HG03064 (cell line): Measurements from ENCODE around the gene CHST12.

Source experiments
- ATAC-seq: cut with Tn5 transposase; IDR thresholded peaks from one replicate; pipeline ENCODE4 v1.9.1; 2021; ENCODE audit warnings: low read depth; ENCODE audit not compliant: unreplicated experiment

Gene CHST12

DNA sequence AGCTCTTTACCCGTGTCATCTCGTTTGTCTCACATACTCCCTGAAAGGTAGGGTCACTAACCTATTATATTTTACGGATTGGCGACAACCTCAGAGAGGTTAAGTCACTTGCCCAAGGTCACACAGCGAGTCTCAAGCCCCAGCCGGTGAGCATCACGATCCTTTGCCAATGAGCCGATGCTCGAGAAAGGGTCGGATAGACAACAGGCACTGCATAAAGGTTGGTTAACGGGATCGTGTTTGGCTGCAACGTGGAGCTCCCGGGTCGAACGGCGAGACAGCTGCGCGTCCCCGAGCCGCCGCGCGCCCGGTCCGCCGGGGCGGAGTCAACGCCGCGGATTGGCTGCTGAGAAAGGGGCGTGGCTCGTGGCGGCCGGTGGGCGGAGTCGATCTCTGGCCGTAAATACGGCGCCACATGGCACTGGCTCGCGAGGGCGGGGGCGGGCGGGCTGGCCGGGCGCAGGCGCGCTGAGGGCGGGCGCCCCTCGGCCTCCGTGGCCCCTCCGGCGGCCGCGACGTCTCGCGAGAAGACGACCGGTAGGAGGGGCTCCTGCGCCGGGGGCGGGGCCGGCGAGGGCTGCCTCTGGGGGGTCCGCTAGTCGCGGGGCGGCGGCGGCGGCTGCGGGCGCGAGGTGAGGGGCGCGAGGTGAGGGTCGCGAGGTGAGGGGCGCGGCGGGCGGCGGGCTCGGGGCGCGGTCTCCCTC, at the start of gene CHST12:
TSS of gene CHST12 (plus strand) at position 598 of the 704 bp plus-strand sequence. CDS start 29,029 bp downstream, outside the sequence.
- peak; percentile 31 for ATAC-seq

DNA sequence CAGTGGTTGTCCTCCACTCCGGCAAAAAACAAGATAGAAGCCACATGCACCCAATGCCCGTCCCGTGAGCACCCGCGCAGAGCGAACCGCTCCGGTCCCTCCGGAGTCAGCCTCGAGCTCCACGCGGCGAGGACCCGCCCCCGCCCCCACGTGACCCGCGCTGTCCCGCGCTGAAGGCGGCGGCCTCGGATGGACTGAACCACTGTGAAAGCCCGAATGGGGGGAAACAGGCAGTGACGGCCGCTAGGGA, 49.5 kb upstream of the CHST12 start:
- ATAC-seq: peak; percentile 43

DNA sequence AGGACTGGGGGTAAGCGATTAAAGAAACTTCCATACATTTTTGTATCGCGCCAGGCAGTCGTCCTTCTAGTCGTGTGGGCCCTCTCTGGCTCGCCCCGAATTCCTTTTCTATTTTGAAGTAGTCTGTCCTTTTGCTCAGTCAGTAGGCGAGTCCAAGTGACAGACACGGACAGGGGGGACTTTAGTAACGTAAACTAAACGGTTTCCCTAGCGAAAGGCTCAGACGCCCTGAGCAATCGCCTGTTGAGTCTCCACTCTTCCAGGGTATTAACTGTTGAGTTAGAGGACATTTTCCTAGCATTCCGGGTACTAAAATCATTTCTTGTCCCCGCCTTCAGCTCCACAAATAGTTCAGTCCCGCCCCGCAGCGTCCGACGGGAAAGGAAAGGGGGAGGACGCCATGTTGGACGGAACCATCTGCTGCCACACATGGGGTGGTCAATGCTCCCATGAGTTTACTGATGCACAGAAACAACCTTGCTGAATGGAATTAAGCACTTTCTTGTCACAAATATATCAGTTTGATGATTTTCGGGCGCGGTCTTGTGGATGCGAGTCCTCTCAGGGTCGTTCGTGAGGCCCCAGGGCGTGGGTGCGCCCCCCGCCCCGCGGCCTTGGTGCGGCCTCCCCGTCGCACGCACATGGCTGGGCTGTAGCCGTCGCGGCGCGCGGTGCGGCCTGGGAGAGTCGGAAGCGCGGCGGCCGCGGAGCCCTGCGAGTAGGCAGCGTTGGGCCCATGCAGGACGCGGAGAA, 49.0 kb upstream of the CHST12 start, which contains the start of gene EIF3B:
TSS of gene EIF3B (plus strand) at position 642 of the 753 bp plus-strand sequence. CDS start at position 737, 95 bp downstream.
- ATAC-seq: peak; percentile 75

DNA sequence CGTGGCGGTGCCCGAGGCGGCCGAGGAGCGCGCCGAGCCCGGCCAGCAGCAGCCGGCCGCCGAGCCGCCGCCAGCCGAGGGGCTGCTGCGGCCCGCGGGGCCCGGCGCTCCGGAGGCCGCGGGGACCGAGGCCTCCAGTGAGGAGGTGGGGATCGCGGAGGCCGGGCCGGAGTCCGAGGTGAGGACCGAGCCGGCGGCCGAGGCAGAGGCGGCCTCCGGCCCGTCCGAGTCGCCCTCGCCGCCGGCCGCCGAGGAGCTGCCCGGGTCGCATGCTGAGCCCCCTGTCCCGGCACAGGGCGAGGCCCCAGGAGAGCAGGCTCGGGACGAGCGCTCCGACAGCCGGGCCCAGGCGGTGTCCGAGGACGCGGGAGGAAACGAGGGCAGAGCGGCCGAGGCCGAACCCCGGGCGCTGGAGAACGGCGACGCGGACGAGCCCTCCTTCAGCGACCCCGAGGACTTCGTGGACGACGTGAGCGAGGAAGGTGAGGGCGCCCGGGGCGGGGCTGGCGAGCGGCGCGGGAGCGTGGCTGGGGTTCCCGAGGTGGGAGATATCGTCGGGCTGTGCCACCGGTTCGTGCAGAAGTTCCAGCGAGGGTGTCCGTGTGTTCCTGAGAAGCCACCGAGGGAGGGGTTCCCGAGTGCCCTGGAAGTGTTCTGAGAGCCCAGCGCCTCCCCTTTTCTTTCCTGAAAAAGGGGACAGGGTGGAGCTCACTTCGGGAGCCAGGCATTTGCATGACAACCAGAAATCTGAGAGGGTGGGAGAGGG, 48.3 kb upstream of the CHST12 start:
- ATAC-seq: peak; percentile 13

DNA sequence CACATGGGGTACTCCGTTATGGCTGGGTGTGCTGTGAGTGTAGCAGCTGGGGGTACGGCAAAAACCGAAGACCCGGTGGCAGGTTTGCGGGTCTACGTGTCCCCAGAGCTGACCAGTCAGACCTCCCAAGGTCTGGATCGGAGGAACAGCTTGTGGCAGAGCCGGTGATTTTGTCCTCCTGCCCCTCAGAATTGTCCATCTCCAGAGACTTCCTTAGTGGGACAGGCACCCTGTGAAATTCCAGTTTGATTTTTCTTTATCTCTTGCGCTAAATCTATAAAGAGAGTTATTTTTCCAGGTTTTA, 47.8 kb upstream of the CHST12 start:
- no peak for ATAC-seq

DNA sequence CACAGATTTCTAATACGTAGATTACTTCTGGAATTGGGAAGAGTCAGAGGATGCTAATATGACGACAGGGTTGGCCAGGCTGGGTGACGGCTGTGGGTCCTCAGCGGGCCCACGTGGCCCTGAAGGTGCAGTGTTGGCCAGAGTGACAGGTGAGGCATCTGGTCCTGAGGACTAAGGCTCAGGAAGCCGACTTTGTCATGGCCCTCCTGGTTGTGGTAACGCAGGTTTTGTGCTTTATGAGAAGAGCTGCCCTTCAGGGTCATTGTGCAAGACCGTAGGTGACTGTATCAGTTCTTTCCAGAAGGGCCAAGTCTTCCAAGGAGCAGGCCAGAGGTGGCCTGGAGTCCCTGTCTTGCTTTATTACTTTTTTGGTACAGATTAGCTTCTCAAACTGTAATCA, 46.2 kb upstream of the CHST12 start:
- ATAC-seq: no peak

DNA sequence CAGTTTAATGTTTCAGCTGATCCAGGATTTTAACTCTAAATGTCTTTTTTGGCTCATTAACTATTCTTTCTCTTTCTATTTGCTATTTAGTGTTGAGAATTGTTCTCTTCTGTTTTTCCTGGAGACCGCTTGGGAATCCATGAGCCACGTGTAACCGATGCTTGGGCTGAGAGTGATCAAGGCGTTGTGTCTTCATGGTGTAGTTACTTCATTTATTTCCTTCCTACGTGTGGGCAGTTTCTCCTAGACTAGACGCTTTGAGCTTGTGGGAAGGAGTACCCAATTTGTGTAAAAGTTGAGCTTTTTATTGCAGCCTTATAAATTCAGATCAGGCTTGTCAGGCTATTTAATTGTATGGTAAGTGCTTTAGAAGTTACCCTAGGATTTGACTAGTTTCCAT, 45.8 kb upstream of the CHST12 start:
- ATAC-seq: no peak

DNA sequence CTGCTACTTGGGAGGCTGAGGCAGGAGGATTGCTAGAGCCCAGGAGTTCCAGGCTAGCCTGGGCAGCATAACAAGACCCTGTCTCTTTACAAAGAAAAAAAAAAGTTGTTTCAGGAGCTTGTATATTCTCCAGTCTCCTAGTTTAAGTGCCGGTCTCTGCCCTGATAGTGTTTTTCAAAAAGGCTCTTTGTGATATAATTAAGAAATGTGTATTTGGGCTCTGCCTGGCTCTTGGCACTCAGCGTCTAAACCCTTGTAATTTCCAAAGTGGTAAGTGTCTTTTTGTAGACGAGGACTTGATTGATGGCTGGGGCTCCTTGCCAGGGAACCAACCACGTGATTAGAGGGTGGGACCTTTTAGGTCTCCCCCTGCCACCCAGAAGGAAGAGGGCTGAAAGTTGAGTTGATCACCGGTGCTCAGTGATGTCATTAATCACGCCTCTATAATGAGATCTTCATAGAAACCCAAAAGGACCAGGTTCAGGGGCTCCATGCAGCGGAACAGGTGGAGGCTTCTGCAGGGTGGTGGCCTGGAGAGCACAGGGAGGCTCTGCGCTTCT, 44.4 kb upstream of the CHST12 start:
- ATAC-seq: no peak

DNA sequence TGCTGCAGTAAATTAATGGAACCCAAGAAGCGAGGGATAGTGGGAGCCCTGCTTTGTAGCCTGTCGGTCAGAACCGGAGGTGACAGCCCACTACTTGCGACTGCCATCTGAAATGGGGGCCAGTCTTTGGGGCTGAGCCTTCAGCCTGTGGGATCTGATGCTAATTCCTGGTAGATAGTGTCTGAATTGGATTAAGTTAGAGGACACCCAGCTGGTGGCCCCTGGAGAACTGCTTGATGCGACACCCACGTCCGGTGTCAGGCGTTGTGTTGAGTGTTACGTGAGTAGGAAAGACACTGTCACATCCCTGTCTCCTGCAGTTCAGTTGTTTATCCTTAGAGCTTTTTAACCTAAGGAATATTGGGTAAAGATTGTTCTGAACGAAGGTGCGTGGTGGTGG, 43.8 kb upstream of the CHST12 start:
- ATAC-seq: no peak

DNA sequence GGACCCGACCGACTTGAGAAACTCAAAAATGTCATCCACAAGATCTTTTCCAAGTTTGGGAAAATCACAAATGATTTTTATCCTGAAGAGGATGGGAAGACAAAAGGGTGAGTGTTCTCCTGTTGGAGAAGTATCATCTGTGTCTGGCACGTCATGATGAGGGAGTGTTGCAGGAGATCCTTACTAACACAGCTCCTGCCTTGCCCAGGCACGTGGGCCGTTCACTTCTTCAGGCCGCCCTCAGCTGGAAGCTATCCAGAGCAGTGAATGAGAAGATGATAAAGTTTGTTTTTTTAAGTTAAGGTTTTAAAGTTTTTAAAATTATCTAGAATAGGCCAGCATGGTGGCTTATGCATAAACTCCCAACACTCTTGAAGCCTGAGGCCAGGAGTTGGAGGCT, 42.6 kb upstream of the CHST12 start:
- ATAC-seq: no peak

DNA sequence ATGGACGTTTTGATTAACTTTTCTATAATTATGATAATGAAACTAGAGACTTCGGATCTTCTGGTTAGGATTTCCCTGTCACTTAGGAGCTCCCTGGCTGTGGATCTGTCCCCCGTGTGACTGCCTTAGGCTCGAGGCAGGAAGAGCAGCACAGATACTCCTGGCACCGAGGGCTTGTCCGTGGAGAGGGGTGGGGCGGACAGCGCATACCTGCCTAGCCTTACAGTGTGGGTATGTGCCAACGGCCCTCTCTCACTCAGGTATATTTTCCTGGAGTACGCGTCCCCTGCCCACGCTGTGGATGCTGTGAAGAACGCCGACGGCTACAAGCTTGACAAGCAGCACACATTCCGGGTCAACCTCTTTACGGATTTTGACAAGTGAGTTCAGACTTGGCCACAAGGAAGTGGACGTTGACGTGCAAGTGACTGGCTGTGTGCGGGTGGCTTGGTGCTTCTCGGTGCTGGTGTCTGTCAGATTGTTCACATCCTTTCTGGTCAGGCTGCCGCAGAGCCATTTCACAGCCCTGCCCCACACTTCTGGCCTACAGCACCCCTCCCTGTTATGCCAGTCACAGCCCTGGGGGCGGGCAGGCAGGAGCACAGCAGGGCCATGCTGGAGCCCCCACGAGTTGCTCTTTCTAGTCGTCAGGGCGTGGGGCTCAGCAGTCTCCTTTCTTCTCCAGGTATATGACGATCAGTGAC, 40.9 kb upstream of the CHST12 start:
- no peak for ATAC-seq

DNA sequence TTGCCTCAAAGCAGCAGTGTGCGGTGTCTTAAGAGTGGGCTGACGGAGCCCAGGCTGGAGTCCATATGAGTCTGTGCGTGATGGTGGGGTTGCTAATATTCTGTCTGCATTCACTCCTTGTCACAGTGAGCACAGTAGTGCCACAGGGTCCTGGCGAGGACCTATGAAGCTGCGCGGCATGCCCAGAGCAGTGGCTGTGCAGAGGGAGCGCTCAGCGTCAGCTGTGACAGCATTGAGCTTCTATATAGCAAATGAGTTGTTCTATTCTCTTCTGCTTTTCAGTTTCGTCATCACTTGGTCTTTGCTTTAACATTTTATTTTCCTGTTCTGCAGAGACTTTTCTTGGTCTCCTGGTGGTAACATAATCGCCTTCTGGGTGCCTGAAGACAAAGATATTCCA, 34.3 kb upstream of the CHST12 start:
- no peak for ATAC-seq

DNA sequence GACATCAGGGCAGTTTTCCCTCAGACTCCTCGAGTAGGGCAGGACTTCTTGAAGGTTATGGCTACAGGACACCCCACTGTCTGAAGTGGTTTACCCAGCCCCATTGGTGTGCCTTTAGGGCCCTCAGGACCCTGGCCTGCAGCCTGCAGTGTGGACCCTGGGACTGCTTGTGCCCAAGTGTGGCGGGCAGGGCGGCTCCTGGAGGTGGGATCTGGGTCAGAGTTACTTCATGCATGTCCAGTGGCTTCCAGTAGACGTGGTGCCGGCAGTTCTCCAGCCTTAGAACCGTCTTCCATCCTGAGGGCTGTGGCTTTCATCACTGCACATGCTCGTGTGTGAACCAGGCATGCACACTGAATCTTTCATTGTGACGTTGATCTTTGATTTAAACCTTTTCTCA, 32.1 kb upstream of the CHST12 start:
- ATAC-seq: no peak

DNA sequence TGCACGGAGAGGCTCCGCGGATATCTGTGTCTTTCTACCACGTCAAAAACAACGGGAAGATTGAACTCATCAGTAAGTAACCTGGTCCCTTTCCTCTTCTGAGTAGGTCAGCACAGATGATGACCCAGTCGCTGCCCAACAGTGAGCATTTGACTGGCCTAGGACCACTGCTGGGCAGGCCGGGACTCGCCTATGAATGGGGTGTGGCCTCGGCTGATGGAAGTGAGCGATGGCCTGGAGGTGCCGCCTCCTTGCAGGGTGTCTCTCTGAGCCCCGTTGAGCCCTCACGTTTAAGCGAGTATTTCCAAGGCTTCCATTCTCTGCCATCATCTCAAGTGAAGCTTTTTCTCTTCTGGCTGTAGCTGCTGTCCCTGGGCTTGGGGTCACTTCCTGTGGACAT, 30.7 kb upstream of the CHST12 start:
- no peak for ATAC-seq

DNA sequence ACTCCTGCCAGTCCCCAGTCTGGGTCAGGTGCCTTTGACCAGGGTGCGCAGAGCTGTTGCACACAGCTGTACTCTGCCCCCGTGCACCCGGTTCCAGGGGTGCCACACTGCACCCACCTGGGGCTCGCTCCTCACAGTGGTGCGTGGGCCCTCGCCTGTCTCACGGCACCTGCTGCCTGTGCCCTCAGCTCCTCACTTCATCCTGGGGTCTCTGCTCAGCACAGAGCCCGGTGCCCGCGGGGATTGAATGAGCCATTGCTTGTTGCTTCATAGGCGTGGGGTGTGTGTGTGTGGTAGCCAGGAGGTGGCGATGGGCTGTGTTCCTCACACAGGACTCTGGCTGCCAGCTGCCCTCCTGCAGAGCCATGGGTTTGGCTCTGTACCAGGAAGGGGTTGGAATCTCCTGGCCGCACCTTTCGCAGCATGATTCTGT, 30.3 kb upstream of the CHST12 start:
- no peak for ATAC-seq

DNA sequence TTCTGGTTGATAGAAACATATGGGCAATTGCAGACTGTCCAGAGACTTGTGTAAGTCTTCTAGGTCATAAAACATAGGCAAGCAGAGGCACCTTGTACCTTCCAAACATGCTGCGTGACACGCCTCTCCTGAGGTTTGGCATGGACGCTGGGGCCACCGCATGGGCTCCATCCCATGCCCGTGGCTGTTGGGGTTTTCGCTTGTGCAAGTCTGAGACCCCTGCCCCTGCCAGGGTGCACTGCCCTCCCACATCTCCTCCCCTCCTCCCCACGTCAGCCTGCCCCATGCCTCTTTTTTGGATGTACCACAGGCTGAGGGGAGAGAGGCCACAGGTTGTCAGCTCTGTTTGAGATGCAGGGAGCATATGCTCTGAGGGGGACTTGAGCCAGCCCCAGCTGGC, 29.8 kb upstream of the CHST12 start:
- no peak for ATAC-seq

DNA sequence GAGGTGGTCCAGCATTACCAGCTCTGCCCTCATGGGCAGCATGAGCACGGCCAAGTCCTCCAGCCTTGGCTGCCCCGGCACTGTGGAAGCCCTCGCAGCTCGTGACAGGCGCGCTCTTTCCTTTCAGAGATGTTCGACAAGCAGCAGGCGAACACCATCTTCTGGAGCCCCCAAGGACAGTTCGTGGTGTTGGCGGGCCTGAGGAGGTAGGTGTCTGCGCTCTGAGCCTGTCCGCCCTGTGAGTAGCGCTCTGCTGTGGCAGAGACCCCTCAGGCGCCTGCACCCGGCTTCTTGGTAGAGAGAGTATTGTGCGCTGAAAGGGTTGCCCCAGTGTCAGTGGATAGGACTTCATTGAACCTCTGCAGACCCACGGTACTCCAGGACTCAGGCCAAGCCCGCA, 29.0 kb upstream of the CHST12 start:
- no peak for ATAC-seq

DNA sequence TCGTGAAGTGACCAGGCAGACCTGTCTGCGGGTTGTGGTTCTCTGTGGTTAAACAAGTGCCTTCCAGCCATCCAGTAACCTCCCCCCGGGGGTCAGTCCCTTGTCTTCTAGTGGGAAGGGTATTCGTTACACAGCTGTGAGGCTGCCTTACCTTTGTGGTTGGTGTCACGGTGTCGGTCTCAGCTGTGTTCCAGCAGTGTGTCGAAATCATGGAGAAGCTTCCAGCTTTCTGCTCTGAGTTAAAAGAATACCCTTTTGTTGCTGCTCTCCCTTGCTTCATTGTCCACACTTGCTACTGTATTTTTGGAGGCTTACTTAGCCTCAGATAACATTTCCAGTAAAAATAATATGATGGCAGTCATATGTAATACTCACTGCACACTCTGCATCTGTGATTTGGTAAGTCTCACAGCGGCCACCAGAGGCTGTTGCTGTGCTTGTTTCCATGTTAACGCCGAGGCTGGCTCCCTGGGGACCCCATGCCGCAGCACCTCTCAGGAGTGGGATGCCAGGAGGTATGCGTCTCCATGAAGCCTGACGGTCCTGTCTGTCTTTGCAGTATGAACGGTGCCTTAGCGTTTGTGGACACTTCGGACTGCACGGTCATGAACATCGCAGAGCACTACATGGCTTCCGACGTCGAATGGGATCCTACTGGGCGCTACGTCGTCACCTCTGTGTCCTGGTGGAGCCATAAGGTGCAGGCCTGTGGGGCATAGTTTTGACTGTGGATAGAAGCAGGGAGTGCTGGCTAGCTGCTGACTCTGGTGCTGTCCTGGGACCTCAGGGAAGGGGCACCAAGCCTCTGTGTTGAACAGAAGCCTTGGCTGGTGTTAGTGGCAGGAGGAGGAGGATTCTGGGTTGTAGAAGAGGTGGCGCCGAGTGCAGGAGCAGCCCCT, 28.3 kb upstream of the CHST12 start:
- no peak for ATAC-seq

DNA sequence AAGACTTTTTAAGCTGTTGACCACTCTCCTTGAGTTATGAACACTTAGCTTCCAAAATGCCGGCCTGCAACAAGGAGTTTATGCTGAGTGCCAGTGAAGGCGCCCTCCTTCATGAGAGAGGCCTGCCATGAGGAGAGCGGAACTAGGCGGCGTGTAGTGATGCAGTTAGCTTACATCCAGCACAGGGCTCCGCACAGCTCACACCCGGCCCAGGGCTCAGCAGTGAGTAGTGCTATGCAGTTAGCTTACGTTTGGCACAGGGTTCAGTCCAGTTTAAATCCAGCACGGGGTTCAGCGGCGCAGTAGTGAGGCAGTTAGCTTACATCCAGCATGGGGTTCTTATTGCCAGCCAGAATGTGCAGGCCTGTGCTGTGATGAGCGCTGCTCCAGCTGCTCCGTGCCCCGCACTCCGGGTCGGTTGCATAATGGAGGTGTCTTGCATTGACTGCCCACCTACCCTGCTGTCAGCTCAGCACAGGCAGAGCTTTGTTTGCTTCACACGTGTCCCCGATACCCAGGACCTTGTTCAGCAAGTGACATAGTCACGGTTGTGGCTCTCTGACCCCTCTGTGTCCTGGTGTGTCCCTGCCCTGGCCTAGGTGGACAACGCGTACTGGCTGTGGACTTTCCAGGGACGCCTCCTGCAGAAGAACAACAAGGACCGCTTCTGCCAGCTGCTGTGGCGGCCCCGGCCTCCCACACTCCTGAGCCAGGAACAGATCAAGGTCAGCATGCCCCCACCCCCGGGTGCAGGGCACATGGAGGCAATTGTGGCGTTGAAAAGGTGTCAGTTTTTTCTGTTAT, 26.9 kb upstream of the CHST12 start:
- no peak for ATAC-seq
